ENCODE measurements around the gene THSD7A.

DNA sequence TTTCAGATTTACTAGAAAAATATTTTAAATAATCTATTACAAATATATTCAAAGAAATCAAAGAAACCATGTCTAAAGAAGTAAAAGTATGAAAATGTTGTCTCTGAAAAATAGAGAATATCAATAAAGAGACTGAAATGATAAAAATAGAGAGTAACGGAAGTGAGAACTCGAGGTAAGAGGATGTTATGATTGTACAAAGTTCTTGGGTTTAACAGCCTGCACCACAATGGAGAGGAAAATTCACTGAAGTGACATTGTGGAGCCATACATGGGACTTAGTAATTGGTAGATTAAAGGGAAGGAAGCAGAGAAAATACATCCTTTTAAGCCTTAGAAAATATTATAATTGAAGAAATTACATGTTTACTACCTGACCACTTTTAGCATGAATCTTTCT lies 77.9 kb downstream of the THSD7A start:
- TF ChIP-seq, protein P1, sequence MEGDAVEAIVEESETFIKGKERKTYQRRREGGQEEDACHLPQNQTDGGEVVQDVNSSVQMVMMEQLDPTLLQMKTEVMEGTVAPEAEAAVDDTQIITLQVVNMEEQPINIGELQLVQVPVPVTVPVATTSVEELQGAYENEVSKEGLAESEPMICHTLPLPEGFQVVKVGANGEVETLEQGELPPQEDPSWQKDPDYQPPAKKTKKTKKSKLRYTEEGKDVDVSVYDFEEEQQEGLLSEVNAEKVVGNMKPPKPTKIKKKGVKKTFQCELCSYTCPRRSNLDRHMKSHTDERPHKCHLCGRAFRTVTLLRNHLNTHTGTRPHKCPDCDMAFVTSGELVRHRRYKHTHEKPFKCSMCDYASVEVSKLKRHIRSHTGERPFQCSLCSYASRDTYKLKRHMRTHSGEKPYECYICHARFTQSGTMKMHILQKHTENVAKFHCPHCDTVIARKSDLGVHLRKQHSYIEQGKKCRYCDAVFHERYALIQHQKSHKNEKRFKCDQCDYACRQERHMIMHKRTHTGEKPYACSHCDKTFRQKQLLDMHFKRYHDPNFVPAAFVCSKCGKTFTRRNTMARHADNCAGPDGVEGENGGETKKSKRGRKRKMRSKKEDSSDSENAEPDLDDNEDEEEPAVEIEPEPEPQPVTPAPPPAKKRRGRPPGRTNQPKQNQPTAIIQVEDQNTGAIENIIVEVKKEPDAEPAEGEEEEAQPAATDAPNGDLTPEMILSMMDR (IDR thresholded peaks at IDR 0.05) = no peak
- TF ChIP-seq POLR2A (IDR thresholded peaks at IDR 0.05) = no peak

All from tibial nerve (tissue), 3 donors.